Endometrium (tissue), 2 donors: ENCODE measurements around the gene COL28A1.
"Not testable (repeated sequence)": the region's sequence is repeated elsewhere in the genome, so short reads cannot be mapped to it uniquely, and the experiment has no call there.

Experiments used
- FAIRE-seq: peaks from 2 replicates; lab custom pipeline; 2012; peaks lifted over from hg19 to GRCh38; lab: Jason Lieb, UNC
- donor health status: control.
- donor health status: control.

Gene COL28A1

DNA sequence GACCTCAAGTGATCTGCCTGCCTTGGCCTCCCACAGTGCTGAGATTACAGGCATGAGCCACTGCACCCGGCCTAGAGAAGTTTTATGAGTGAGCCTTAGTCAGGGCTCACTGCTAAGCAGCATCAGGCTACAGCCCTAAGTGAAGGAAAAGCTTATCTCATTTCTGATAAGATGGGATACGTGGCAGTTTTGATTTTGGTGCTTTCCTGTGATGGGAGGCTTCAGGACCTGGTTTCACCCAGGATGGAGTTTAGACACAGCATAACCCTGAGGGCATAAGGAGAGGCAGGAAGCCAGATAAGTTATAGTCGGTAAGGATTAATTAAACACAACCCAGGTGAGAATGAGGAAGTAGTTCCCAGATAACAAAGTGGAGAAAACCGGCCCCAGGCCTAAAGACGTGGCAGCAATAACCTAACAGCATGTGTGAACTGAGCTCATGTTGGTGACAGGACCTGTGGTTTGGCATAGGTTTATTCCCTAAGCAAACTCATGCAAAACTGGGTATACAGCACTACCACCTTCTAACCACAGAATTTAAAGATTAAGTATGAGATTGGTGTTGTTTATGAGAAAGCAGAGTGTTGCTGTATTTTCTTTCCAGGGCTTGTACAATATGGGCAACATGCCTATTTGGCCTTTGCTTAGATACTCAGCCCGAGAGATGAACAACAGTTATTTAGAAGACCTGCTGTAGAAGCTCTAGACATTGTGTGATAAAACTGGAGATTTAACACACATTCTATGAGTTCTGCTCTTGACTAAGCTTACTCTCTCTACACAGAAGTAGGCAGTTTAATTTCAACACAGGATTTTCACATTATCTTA, 119.4 kb downstream of the COL28A1 start:
- FAIRE-seq: no peak

DNA sequence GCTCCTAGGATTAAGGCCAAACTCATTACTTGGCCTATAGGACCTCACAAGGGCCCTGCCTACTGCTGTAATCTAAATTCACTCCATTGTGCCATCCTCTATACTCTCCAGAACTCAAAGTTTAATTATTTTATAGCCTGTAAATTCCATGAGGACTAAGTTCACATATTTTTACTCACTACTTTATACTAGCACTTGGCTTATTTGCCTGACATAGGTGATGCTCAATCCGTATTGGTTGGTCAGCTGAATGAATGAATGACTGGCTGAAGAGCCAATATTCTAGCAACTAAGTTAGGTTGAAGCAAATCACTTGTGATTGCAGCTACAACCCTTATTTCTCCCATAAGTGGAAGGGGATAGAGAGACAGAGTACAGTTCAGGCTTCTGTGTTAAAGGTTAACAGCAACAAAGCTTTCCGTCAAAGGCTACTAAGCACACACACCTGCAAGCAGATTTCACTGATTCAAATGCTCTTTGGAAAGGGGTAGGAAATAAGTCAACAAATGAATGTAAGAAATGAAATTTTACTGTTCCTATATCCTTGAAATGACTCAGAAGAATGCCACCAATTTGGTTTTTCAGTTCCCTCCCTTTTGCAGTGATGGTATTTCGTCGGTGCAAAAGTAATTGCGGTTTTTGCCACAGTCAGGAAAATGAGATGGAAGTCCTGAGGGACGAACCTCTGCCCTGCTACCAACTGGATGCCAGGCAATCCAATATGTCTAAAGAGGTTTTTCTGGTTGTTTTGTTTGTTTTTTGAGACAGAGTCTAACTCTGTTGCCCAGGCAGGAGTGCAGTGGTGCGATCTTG, 120.7 kb downstream of the COL28A1 start:
- no peak for FAIRE-seq

DNA sequence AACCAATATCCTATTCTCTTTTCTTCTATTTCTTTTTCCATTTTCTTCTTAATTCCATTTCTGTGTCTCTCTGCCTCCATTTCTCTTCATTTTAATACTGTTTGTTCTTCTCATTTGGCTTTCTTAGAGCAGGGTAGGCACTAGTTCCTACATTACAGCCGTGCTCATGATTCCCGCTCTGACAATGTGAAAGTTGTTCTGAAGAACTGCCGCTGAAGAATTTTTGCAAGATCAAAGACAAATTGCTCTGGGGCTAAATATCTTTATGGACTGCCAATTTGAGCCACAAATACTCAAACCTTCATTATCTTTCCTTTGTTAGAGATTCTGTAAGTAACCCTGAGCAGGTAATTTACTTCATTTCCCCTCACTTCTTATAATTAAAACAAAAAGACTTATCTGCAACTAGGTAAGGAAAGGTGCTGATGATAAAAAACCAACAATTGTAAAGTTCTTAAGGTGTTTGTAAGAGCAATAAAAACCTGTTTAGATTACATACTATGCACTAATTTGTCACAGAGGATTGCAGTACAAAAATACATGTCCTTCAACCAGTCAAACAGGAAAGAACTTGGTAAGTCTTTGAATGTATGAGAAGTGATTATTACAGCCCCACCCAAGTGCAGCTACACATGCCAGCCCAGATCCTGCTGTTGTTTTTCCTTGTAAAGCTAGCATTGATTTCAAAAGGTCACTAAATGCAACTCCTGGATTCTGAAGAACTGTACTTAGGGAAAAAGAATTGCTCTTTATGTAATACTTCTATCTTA, 127.5 kb downstream of the COL28A1 start:
- no peak for FAIRE-seq

GRCh38 chr7:7405461-7405860, 130.2 kb downstream of the COL28A1 start:
- FAIRE-seq: no peak

DNA sequence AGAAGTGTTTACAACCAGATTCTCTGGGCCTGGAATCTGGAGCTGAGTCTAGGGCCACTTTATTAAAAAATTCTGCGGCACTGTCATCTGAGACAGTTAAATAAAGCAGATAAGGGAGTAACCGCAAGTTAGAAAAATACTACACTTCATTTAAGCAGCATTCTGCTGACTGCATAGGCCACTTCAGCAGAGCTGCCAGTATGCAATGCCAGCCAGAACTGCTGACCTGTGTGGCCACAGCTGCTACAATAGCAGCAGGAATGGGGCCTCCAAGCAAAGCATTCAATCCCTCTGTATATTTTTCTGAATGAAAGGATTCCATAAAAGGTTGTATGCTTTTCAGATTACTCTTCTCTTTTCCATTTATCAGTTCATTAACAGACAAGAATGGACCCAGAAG, 136.0 kb downstream of the COL28A1 start:
- no peak for FAIRE-seq

DNA sequence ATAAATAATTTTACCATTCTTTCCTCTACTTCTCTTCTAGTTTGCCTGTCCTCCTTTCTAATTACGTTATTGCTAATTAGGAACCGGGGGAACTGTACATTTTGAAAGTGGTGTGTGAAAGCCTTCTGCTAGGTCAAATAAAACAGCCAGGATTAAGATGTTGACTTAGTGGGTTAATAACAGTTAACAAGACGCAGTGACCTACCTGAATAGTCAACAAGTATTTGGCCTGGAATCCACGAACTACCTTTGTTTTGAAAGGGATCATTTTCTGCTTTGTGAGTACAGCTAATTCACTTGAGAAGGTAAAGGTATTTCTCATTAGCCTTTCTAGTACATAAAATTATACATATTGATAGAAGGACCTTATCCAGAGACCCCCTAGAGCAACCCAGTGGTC, 139.9 kb downstream of the COL28A1 start:
- no peak for FAIRE-seq

- not testable (repeated sequence) for FAIRE-seq
Measured at GRCh38 chr7:7388164-7388563, 147.5 kb downstream of the COL28A1 start.

GRCh38 chr7:7385421-7385820, 150.3 kb downstream of the COL28A1 start:
- no peak for FAIRE-seq

- no peak for FAIRE-seq
Measured at GRCh38 chr7:7384228-7384627, 151.4 kb downstream of the COL28A1 start.

GRCh38 chr7:7375538-7375937, 160.1 kb downstream of the COL28A1 start:
- no peak for FAIRE-seq

- FAIRE-seq: no peak
Measured at GRCh38 chr7:7370076-7370475, 165.6 kb downstream of the COL28A1 start.

DNA sequence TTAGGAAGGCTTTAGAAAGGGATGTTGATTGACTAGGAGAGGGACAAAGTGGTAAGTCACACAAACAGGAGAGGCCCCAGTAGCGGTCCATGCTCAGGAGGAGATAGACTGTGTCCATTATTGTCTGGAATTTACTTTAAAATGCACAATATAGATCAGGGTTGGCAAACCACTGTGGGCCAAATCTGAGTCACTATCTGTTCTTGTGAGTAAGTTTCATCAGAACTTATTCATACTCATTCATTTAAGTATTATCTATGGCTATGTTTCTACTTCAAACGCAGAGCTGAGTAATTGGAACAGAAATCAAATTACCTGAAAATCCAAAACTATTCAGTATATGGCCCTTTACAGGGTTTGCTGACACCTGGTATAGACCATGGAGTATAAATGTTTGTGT, 166.5 kb downstream of the COL28A1 start:
- no peak for FAIRE-seq

- FAIRE-seq: no peak
Measured at GRCh38 chr7:7354674-7355073, 181.0 kb downstream of the COL28A1 start.

DNA sequence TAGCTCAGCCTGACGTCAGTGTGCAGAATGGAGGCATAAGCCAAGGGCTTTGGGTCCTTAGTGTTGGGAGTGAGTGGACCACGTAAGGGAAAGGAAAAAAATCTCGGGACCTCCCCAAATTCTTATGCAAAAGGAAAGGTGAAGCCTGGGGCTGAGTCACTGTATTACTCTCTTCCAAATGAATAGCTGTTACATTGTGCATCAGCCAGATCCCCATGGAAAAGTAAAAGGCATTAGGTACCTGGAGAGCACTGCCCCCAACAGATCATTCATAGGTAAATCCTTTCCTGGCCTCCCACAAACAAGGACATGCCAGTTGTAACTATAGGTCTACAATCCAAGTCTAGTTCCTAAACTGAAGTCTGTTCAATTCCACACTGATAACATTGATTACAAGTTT, 182.8 kb downstream of the COL28A1 start:
- FAIRE-seq: no peak

GRCh38 chr7:7351832-7352231, 183.8 kb downstream of the COL28A1 start:
- FAIRE-seq: no peak

DNA sequence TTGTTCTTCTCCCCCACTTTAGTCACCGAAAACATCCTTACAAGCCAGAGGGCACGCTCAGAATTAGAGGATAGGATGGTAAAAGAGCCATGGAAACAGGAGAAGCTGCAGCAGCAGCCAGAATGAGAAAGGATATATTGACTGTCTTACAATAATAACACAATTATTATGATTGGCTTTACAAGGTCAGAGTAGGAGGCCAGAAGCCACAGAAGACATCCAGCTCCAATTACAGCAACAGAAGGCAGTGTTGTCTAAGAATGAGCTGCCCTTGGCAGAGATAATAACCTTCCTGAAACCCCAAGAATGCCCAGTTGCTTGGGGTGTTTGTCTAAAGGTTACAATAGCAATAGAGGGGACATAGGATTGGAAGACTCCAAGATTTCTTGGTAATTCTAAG, 184.5 kb downstream of the COL28A1 start:
- no peak for FAIRE-seq

DNA sequence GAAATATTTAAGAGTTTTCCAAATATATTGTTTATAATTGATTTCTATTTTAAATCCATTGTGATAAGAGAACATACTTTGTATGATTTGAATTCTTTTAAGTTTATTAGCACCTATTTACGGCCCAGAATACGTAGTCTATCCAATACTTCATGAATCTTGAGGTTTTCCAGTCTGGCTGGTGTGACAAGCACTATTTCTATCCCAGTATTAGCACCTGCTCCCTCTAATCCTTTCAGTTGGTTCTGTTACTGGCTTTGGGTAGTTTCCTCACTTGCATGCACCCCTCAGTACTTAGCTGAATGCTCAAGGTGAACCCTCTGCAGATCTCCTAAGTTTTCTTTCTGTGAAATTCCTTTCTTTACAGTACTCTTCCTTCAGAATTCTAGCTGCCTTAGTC, 186.5 kb downstream of the COL28A1 start:
- no peak for FAIRE-seq

DNA sequence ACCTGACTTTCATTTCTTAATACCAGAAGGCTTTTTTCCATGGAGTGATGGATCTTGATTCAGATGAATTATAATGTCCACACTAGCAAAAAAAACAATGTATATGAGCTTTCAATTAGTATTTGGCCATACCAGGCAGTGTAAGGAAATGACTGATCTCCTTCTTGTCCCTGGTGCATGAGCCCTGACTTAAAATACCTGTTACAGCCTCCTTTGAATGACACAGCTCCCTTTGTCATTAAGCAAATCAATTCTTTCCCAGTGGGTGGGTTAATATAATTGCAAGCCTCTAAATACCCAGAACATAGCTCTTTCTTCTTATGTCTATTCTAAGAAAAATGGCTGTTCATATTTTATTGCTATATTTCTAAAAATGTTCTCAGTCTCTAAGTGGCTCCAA, 188.6 kb downstream of the COL28A1 start:
- no peak for FAIRE-seq

DNA sequence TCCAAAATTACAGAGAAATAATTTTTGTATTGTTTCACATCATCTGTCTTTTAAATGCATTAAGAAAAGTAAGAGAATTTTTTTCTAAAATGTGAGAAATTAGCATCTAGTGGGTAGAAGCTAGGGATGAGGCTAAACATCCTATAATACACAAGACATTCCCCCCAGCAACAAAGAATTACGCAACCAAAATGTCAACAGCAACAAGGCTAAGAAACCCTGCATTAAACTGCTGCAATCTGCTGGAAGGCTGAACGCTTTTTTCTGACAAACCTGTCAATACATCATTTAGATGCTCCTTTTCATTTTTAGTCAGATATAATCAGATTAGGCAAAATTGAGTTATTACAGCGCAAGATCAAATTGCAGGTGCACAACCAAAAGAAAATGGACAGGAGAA, 191.1 kb downstream of the COL28A1 start:
- no peak for FAIRE-seq

DNA sequence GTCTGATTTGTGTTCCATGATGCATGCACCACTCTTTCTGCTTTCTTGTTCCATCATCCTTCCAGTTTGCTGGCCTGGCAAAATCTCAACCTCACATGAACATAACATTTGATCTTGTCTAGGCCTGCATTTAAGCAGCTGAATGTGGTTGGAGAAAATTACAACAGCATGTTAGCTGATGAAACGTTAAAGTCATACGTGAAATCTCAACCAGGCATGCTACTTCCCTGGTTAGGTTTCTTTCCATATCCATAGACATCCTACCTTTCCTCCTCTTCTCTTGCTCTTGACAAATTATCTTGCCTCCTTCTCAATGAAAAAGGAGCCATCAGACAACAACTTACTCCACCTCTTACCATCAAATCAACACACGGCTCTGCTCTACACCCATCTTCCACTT, 199.8 kb downstream of the COL28A1 start:
- no peak for FAIRE-seq

GRCh38 chr7:7335215-7335614, 200.5 kb downstream of the COL28A1 start:
- no peak for FAIRE-seq

DNA sequence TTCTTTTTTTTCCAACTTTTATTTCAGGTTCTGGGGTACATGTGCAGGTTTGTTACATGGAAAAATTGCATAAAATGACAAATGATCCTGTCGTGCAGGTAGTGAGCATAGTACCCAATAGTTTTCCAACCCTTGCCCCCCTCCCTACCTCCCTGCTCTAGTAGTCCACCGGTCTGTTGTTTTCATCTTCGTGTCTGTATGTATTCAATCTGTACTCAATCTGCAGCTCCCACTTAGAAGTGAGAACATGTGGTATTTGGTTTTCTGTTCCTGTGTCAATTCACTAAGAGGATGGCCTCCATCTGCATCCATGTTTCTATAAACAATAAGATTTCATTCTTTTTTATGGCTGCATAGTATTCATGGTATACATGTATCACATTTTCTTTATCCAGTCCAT, 202.1 kb downstream of the COL28A1 start:
- no peak for FAIRE-seq

GRCh38 chr7:7331523-7331922, 204.2 kb downstream of the COL28A1 start:
- FAIRE-seq: no peak
